ENCODE results near the gene SNRPD1.
"Not testable (repeated sequence)": the region's sequence is repeated elsewhere in the genome, so short reads cannot be mapped to it uniquely, and the experiment has no call there.

GRCh38 chr18:21592361-21592760, 19.8 kb upstream of the SNRPD1 start:
- TF ChIP-seq EP300 (IDR thresholded peaks at IDR 0.05; ENCODE audit: low read length); FOXK2 (conservative IDR thresholded peaks at IDR 0.05 in 1 of 2, IDR thresholded peaks at IDR 0.05 in 1 of 2; ENCODE audit: low read depth in 2 of 2); PHF8 (IDR thresholded peaks at IDR 0.05; ENCODE audit: borderline replicate concordance, low read length); CTCF (IDR thresholded peaks at IDR 0.05 in 2 of 3, conservative IDR thresholded peaks at IDR 0.05 in 1 of 3; ENCODE audit: insufficient read depth in 2 of 3, low read depth in 1 of 3, low read length in 3 of 3); POLR2H (tag; IDR thresholded peaks at IDR 0.05; ENCODE audit: low read depth); RNF2 (IDR thresholded peaks at IDR 0.05); REST (IDR thresholded peaks at IDR 0.05; ENCODE audit: borderline replicate concordance); REST (CRISPR knock-in tag; IDR thresholded peaks at IDR 0.05; ENCODE audit: low read depth); PRPF4 (IDR thresholded peaks at IDR 0.05; ENCODE audit: insufficient read depth, low read depth, low read length, poor library complexity, severe bottlenecking); POLR3A (IDR thresholded peaks at IDR 0.05; ENCODE audit: borderline replicate concordance, extremely low read depth, insufficient read depth, insufficient read length): not testable (repeated sequence)

Measured in K562 (cell line).